ENCODE results near the gene FGFR4.
"Not testable (repeated sequence)": the region's sequence is repeated elsewhere in the genome, so short reads cannot be mapped to it uniquely, and the experiment has no call there.

Gene FGFR4

GRCh38 chr5:177086654-177087397, at the start of gene FGFR4:
Gene FGFR4 (plus strand): TSS chr5:177086915. CDS start chr5:177089603, 2,688 bp downstream.
- no peak for DNase-seq

DNA sequence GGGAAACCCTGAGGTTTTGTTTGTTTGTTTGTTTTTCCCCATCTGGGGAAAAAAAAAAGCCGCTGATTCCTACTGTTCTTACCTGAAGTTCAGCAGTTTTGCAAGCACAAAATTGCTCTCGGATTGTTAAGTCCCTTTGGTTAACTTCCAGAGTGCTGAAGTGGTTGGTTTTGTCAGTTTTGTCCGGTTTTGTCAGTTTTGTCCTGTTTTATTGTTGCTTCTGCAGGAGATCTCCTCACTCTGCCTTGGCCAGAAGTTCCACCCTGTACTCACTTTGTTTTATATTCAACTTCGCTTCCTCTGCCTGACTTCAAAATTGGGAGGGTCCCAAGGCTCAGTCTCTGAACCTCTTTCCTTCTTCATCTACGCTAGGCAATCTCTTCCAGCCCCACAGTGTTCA, 49.8 kb upstream of the FGFR4 start:
- DNase-seq: no peak

GRCh38 chr5:177040814-177041420, 45.8 kb upstream of the FGFR4 start:
- DNase-seq: no peak

DNA sequence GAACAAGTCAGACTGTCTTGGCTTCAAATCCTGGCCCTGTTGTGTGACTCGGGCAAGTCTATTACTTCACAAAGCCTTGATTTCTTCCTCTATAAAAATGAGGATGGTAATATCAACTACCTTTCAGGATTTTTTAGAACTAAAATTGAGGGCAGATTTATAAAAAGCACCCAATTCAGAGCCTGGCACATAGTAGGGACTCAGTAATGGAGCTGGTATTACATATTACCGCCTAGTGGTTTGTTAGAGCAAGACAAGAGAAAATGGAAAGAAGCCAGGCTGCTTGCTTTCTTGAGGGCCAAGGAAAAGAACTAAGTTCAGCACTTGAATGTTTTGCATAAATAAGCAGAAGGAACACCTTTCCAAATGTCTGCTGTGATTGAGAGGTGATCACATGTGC, 44.8 kb upstream of the FGFR4 start:
- DNase-seq: no peak

- no peak for DNase-seq
Measured at GRCh38 chr5:177043114-177043513, 43.6 kb upstream of the FGFR4 start.

DNA sequence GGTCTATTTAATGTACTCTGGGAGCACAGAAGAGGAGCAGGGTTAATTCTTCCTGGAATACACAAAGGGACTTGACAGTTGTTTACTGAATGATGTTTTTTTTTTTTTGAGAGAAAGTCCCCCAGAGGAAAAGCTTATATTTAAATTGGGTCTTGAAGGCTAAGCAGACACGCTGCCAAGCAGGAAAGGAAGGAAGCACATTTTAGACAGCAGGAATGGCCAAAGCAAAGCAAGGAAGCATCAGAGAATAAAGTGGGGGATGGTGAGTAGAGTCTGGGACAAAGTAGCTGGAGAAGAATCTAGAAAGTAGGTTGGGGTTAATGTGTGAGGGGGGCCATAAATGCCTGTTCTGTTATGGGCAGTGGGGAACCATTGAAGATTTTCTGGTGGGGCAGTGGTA, 42.8 kb upstream of the FGFR4 start:
- no peak for DNase-seq

DNA sequence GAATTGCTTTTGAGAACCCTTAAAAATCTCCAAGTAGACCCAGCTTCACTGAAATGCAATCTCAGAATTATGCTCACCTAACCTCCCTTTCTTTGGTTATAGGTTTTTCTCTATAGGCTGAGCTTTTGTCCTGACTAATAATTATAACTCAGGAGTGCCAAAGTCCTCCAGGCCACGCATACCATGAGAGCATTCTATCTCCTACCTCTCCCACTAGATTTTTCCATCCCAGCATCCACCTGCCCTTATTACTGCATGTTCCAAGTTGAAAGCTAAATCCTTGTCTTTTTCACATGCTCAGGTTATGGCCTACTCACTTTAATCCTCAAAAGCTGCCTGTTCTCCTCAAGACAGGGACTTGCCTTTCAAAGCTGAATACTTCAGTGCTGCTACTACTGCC, 42.1 kb upstream of the FGFR4 start:
- no peak for DNase-seq

DNA sequence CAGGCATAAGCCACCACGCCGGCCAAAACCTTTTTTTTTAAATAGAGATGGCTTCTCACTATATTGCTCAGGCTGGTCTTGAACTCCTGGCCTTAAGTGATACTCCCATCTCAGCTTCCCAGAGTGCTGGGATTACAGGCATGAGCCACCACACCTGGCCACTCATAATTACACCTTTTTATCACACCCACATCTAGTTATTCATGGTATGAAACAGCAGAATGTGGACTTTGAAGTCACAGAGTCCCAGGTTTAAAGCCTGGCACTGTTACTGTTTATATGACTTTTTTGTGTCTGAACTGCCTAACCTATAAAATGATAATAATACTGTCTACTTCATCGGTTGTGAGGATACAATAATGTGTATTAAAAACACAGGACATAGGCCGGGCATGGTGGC, 41.1 kb upstream of the FGFR4 start:
- DNase-seq: no peak

DNA sequence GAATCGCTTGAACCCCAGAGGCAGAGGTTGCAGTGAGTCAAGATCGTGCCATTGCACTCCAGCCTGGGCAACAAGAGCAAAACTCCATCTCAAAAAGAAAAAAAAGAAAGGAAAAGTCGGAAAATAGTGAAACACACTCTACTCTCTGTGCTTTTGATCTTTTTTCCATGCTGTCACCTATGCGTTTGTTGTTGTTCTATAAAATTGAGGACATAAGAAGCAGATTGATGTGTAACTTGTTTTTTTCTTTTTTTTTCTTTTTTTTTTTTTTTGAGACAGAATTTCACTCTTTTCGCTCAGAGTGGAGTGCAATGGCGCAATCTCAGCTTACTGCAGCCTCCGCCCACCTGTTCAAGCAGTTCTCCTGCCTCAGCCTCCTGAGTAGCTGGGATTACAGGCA, 38.2 kb upstream of the FGFR4 start:
- DNase-seq: not testable (repeated sequence)

- DNase-seq: no peak
Measured at GRCh38 chr5:177049285-177049684, 37.4 kb upstream of the FGFR4 start.

DNA sequence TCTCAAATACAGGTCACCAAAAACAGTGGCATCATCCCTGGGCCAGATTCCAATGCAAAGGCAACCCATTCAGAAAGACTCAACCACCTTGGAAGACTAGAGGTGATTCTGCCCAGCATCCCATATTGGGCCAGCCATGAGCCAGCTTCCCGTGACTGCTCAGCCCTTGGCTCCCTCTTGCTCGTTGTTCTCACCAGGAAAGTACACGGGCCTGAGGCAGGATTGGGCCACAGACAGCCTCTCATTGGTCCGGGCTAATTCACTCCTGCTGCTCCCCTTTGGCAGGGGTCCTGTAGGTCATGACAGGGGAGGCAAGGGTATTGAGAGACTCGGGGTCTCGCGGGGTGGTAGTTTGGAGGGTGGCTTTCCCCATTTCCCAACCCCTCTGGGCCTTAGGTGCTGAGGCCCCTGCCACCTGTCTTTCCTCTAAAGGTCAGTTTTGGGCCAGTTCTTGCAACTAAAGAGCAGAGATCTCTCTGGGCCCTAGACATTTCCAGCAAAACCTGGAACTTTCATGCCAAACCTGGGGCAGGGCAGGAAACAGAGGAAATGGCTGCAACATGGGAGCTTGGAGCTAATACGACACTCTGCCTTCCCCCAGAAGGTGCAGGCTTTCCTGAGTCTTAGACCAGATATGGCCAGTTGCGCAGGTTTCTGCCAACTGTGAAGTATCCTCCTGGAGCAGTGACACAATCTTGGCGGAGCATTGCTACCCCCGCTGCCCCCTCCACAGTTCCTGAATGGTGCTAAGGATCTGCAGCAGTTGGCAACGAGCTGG, 22.0 kb upstream of the FGFR4 start:
- no peak for DNase-seq

DNA sequence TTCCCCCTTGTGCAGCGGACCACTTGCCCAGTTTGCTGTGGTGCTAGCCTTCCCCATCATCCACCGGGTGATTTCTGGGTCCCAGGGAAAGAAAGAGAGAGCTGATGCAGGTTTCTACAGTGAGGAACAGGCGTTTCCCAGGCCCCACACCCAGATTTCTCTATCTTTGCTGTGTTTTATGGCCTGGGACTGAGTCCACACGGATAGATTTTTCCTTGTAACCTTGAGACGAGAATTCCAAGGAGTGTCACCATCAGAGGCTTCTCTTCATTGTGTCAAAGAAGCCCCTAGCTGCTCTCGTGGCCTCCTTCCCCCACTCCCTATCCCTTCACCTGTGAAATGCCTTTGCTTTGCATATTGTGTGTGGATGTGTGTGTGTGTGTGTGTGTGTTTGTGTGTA, 21.2 kb upstream of the FGFR4 start:
- DNase-seq: no peak

DNA sequence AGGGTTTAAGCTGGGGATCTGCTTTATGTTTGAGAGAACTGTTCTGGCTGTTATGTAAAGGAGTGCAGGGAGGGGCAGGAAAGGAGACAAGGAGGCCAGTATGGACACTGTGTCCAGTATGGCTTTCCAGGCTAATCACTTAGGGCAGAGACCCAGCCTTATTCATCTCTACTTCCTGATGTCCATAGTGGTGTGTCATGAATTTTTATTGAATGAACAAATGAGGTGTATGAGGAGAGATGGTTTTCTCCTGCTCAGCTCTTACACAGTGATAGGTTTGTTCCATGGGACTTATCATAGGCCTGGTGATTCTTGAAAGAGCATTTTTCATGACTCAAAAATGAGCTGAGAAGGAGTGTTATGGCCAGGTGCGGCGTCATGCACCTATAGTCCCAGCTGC, 20.5 kb upstream of the FGFR4 start:
- DNase-seq: no peak

DNA sequence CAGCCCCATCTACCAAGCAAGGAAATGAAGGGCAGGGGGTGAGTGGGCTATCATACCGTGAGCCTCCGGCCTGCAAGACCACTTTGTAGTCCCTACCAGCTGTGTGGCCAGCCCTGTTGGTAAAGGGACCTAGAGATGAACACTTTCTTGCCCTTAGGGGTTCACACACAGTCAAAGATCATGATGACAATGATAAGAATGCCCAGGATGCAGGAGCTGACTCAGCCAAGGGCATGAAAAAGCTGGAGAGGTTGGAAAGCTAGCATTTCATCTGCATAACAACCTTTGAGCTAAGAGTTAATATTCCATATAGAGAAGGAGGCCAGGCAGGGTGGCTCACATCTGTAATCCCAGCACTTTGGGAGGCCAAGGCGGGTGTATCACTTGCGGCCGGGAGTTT, 19.2 kb upstream of the FGFR4 start:
- DNase-seq: no peak

- DNase-seq: no peak
Measured at GRCh38 chr5:177070536-177071191, 16.1 kb upstream of the FGFR4 start.

DNA sequence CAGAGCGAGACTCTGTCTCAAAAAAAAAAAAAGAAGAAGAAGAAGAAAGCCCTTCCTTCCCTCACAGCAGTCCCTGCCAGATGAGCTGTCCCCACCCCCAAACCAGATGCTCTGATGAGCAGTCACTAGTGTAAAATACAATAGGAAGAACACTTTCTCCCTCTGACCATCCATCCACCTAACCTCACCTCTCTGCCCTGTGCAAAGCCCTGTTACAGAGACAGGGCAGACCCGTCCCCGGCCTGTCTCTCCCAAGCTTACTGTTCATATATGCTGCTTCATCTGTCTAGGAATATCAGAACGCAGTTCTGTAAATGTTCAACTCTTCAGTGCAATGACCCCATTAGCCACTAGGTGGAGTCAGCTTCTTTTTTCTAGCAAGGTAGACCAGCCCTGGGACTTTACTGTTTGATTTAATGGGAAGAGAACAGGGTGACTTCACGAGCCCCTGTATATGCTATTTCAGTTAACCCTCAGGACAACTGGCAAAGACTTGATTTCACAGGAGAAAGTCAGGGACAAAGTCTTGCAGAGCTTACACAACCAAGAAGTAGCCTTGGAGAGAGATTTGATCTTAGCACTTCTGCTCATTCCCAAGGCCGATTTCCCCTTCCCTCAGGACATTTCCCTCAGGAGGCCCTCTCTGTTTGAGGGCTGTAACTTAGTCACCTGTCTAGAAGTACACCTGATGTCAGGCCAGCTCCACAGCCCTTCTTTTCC, 14.9 kb upstream of the FGFR4 start:
- DNase-seq: no peak

GRCh38 chr5:177077335-177077734, 9.4 kb upstream of the FGFR4 start:
- DNase-seq: no peak

DNA sequence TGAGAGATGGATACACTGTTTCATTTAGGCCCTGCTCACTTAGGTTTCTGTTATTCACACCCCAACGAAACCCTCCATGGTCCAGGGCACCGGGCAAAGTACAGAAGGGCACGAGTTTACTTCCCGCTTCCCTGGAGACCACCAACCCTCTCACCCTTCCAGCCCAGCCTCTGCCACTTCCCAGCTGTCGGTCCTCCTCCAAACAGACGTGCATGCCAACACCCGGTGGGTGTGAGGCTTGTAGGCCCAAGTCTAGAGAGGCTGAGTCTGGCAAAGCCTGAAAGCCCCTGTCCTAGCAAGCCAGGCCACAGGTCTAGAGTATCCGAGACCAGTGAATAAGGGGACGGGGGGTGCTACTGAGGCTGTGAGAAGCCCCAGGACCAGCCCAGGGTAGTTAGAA, 7.1 kb upstream of the FGFR4 start:
- no peak for DNase-seq

DNA sequence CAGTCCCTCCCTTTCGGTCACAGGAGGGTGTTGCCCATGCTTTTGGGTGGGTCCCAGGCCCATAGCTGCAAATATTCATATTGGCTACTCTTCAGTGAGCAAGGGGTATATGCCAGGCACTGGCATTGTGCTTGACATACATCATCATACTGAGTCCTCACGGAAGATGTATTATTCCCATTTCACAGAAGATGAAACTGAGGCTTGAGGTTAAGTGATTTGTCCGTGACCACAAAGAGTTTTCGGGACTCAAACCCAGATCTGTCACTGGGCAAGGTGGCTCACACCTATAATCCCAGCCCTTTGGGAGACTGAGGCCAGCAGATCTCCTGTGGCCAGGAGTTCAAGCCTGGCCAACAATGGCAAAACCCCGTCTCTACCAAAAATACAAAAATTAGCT, 6.5 kb upstream of the FGFR4 start:
- no peak for DNase-seq

- DNase-seq: no peak
Measured at GRCh38 chr5:177081859-177082258, 4.9 kb upstream of the FGFR4 start.

DNA sequence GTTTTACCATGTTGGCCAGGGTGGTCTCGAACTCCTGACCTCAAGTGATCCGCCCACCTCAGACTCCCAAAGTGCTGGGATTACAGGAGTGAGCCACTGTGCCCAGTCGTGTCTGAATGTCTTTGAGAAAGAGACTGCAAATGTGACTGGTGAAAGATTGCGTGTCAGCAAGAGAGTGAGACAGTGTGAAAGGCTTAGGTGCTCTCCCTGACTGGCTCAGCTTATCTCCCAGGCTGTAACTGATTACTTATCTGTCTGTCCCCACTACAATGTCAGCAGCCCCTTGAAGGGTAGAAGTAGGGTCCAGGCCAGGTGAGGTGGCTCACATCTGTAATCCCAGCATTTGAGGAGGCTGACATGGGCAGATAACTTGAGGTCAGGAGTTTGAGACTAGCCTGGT, 3.4 kb upstream of the FGFR4 start:
- DNase-seq: no peak

DNA sequence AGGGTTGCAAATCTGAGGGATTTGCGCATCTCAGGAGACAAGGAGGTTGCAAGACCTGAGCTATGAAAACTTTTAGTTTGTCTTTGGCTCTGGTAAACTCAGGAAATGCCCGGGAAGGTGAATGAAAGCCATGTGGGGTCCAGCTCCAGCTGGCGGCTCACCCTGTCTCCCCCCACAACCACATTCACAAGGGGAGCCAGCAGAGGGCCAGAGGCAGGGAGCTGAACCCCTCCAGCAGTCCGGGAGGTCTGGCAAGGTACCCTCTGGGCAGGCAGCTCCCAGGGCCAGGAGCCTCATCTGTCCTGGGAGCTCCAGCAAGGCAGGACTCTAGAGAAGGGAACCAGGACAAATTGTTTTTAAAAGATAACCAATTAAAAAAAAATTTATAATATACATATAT, 2.5 kb upstream of the FGFR4 start:
- no peak for DNase-seq
